Gastrocnemius medialis (tissue), 4 donors: ENCODE results near the gene GEMIN7. TPM values are rescaled to one million over a fixed set of nuclear protein-coding genes. Genes with fewer than 3 reads are reported as not detected.

ENCODE experiments used
- ATAC-seq, 2 donors: fragments of 150-250 bp; one replicate each; pipeline ENCODE4 v1.9.1; 2016
- DNase-seq, 2 donors: peaks; one replicate each; pipeline ENCODE4 v3.0.0-alpha.2; 2019
- H3K27ac ChIP-seq, 4 donors: fragments of 200-600 bp; sonication (generic); 1 replicate in 1 of 4; 2 replicates in 3 of 4; pipeline ENCODE4 v1.5.1; 2016 to 2018; ENCODE audit warnings: mild to moderate bottlenecking in 2 of 4, moderate library complexity in 1 of 4
- H3K27me3 ChIP-seq, 3 donors: fragments of 200-600 bp; sonication (generic) in 2 of 3; 1 replicate in 1 of 3; 2 replicates in 2 of 3; pipeline versions ENCODE4 v1.5.1 to v1.6.0; 2016 to 2019; ENCODE audit warnings: mild to moderate bottlenecking in 1 of 3, moderate library complexity in 1 of 3
- H3K36me3 ChIP-seq, 2 donors: fragments of 200-600 bp; sonication (generic) in 1 of 2; one replicate each; pipeline ENCODE4 v1.5.1; 2017 to 2018
- H3K4me1 ChIP-seq, 2 donors: fragments of 200-600 bp; sonication (generic) in 1 of 2; one replicate each; pipeline ENCODE4 v1.5.1; 2016 to 2017; ENCODE audit warnings: mild to moderate bottlenecking in 2 of 2
- H3K4me3 ChIP-seq, 4 donors: fragments of 200-600 bp; sonication (generic) in 3 of 4; 1 replicate in 1 of 4; 2 replicates in 3 of 4; pipeline ENCODE4 v1.5.1; 2016 to 2019; ENCODE audit warnings: mild to moderate bottlenecking in 2 of 4
- H3K9me3 ChIP-seq, 3 donors: fragments of 200-600 bp; sonication (generic) in 2 of 3; 1 replicate in 1 of 3; 2 replicates in 2 of 3; pipeline ENCODE4 v1.5.1; 2016 to 2019
- POLR2A ChIP-seq, 2 donors: fragments of 450-650 bp; IDR thresholded peaks; one replicate each; pipeline ENCODE4 v1.6.1; 2017; ENCODE audit warnings: antibody characterized with exemption in 2 of 2, mild to moderate bottlenecking in 2 of 2, moderate library complexity in 2 of 2
- in situ Hi-C, 4 donors: fragments of 200-750 bp; cut with MboI; loops; one replicate each; pipeline versions ENCODE4 v1.15.0 to v1.8.0; 2017; ENCODE audit warnings: low sequenced_read_pairs in 4 of 4
- intact Hi-C: fragments of 100-400 bp; cut with DNase I; formaldehyde crosslinking; loops from one replicate; pipeline ENCODE4 v1.15.1; 2023; ENCODE audit warnings: low total_unique reads
- total RNA-seq, 4 donors: library from RNA; depleted of rRNA; stranded (reverse); fragments of >200 nt; gene quantifications; one replicate each; pipeline versions ENCODE4 v1.1.0 to v1.2.3, GENCODE V29; 2016
- TF ChIP-seq, protein P1 (sequence below), 5 experiments: fragments of 450-650 bp in 3 of 5; fragments of 200-600 bp in 2 of 5; sonication (generic) in 2 of 5; IDR thresholded peaks in 4 of 5; conservative IDR thresholded peaks in 1 of 5; 1 replicate in 4 of 5; 2 replicates in 1 of 5; pipeline ENCODE4 v1.5.1; 2016 to 2019; ENCODE audit warnings: antibody characterized with exemption in 5 of 5, mild to moderate bottlenecking in 3 of 5, moderate library complexity in 3 of 5

GEMIN7 gene
- total RNA-seq, 4 donors from 2014 or later: 18.6 to 33.4 (median 27.9) TPM

DNA sequence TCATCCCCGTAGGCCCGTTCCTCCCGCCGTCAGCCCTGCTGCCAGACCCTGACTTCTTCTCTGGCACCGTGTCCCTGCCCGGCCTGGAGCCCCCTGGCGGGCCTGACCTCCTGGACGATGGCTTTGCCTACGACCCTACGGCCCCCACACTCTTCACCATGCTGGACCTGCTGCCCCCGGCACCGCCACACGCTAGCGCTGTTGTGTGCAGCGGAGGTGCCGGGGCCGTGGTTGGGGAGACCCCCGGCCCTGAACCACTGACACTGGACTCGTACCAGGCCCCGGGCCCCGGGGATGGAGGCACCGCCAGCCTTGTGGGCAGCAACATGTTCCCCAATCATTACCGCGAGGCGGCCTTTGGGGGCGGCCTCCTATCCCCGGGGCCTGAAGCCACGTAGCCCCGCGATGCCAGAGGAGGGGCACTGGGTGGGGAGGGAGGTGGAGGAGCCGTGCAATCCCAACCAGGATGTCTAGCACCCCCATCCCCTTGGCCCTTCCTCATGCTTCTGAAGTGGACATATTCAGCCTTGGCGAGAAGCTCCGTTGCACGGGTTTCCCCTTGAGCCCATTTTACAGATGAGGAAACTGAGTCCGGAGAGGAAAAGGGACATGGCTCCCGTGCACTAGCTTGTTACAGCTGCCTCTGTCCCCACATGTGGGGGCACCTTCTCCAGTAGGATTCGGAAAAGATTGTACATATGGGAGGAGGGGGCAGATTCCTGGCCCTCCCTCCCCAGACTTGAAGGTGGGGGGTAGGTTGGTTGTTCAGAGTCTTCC is 41.5 kb upstream of the GEMIN7 start:
- H3K27ac ChIP-seq: no peak overlapping the region
- intact Hi-C loops: loop anchor here (2.0 kb wide), 3 partner anchors 37 to 83 kb away; partner anchors contain the start of genes CLPTM1, GEMIN7 and RELB
- H3K36me3 ChIP-seq: peaks cover 0 to 55% of the 10 kb centered on the region in 2 donors

DNA sequence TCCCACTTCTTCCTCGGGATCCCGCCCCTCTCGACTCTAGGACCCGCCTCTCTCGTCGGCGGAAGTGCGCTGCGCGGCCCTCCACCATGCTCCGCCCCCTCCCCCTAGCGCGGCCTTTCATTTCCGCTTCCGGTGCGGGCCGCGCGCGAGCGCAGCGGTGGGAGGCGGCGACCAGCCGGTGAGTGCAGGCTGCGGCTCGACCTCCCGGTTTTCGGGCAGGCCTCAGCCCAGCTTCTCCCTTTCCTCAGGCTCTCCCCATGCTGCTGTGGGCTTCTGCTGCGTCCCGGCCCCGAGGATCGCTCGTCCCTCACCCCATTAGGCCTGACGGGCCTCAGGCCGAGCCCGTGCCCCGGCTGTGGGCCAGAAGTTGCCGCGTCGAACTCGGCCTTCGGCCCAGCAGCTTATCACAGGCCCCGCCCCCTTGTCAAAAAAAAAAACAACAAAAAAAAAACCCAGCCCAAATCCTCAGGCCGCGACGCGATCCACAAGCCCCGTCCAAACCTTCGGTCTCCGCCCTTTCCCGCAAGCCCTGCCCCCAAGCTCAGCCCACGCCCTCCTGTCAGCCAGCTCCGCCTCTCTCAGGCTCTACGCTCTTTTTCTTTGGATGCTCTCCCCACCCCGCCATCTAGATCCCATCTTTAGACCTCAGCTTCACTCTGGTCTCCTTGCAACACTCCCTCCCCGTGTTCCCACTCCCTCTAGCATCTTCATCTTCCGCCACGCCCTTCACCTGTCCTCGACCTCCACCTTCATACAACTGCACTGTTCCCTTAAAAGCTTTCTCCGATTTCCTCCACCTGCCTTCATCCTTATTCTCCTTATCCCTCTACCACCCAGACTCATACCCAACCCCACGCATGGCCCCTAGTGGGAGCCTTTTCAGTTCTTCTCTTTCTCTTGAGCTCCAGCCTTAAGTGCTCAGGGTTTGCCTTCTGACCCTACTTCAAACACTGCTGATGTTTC is 39.8 kb upstream of the GEMIN7 start, which contains the start of gene CLASRP:
CLASRP (plus strand) TSS at position 115 of the 963 bp plus-strand sequence. CDS start 1,168 bp downstream, outside the sequence.
- peak within 1 kb of the TSS; percentile 90 to 98 (median 94) for H3K27ac ChIP-seq
- peaks cover 0 to 56% of the 10 kb centered on the region in 2 donors for H3K36me3 ChIP-seq
- DNase-seq (peak; percentile 80 to 86), ATAC-seq (peak; percentile 97 to 98)
- H3K4me1 ChIP-seq: peaks cover 25 to 33% of the 10 kb centered on the region in 2 donors
- no peaks in the 10 kb centered on the region for H3K9me3 ChIP-seq
- no peaks in the 10 kb centered on the region for H3K27me3 ChIP-seq
- peak; percentile 94 to 98 for TF ChIP-seq POLR2A (IDR thresholded peaks at IDR 0.05)
- TF ChIP-seq, protein P1, sequence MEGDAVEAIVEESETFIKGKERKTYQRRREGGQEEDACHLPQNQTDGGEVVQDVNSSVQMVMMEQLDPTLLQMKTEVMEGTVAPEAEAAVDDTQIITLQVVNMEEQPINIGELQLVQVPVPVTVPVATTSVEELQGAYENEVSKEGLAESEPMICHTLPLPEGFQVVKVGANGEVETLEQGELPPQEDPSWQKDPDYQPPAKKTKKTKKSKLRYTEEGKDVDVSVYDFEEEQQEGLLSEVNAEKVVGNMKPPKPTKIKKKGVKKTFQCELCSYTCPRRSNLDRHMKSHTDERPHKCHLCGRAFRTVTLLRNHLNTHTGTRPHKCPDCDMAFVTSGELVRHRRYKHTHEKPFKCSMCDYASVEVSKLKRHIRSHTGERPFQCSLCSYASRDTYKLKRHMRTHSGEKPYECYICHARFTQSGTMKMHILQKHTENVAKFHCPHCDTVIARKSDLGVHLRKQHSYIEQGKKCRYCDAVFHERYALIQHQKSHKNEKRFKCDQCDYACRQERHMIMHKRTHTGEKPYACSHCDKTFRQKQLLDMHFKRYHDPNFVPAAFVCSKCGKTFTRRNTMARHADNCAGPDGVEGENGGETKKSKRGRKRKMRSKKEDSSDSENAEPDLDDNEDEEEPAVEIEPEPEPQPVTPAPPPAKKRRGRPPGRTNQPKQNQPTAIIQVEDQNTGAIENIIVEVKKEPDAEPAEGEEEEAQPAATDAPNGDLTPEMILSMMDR (IDR thresholded peaks at IDR 0.05 in 4 of 5, conservative IDR thresholded peaks at IDR 0.05 in 1 of 5): no peak
- intact Hi-C loops: loop anchor here (2.0 kb wide), 3 partner anchors 38 to 84 kb away; partner anchors contain the start of genes CLPTM1, GEMIN7 and RELB
- in situ Hi-C loops: no loop called here
- peak within 1 kb of the TSS; percentile 87 to 97 (median 94) for H3K4me3 ChIP-seq

More for the DNA sequence above, 41.5 kb upstream of the GEMIN7 start:
- Histone ChIP-seq H3K27me3 (no peaks in the 10 kb centered on the region), H3K4me3 (no peak overlapping the region), H3K4me1 (peaks cover 25 to 33% of the 10 kb centered on the region in 2 donors), H3K9me3 (no peaks in the 10 kb centered on the region)
- TF ChIP-seq, protein P1 (IDR thresholded peaks at IDR 0.05 in 4 of 5, conservative IDR thresholded peaks at IDR 0.05 in 1 of 5): no peak
- TF ChIP-seq POLR2A (IDR thresholded peaks at IDR 0.05): no peak
- no peak for ATAC-seq
- in situ Hi-C loops: no loop called here
- no peak for DNase-seq

GRCh38 chr19:45040059-45040771 is 38.8 kb upstream of the GEMIN7 start:
- intact Hi-C loops: no loop called here
- Histone ChIP-seq H3K27me3 (no peaks in the 10 kb centered on the region), H3K4me1 (peaks cover 25 to 33% of the 10 kb centered on the region in 2 donors), H3K9me3 (no peaks in the 10 kb centered on the region), H3K4me3 (peak overlapping the region; percentile 87 to 97 (median 94)), H3K27ac (peak overlapping the region in 2 of 4 donors; percentile 90 to 96), H3K36me3 (peaks cover 0 to 56% of the 10 kb centered on the region in 2 donors)
- in situ Hi-C loops: no loop called here
- TF ChIP-seq POLR2A (IDR thresholded peaks at IDR 0.05): no peak
- TF ChIP-seq, protein P1 (IDR thresholded peaks at IDR 0.05 in 4 of 5, conservative IDR thresholded peaks at IDR 0.05 in 1 of 5): no peak
- DNase-seq (no peak), ATAC-seq (no peak)

DNA sequence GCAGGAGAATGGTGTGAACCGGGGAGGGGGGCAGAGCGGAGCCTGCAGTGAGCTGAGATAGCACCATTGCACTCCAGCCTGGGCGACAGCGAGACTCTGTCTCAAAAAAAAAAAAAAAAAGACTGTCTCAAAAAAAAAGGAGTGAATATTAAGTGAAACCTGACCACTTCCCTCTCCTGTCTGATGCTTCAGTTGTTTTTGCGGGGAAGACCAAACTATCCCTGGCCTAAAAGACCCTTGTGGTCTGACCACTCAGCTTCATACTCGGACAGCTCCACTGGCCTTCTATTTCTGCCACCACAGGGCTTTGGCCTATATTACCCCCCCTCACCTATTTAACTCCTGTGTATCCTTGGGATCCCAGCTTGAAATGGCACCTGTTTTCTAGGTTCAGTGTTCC is 37.9 kb upstream of the GEMIN7 start:
- intact Hi-C loops (no loop called here), in situ Hi-C loops (no loop called here)
- TF ChIP-seq POLR2A (IDR thresholded peaks at IDR 0.05): no peak
- TF ChIP-seq, protein P1 (IDR thresholded peaks at IDR 0.05 in 4 of 5, conservative IDR thresholded peaks at IDR 0.05 in 1 of 5): no peak
- H3K36me3 ChIP-seq: peaks cover 0 to 56% of the 10 kb centered on the region in 2 donors
- H3K4me1 ChIP-seq: peaks cover 25 to 37% of the 10 kb centered on the region in 2 donors
- ATAC-seq (no peak), DNase-seq (no peak)
- no peaks in the 10 kb centered on the region for H3K9me3 ChIP-seq
- H3K4me3 ChIP-seq: no peak overlapping the region
- no peaks in the 10 kb centered on the region for H3K27me3 ChIP-seq
- H3K27ac ChIP-seq: no peak overlapping the region
